Retinal pigment epithelial cell (primary cell): ENCODE results near the gene NUP50.

Experiments
- DNase-seq: peaks from one replicate; pipeline ENCODE4 v3.0.0-alpha.2; 2010; ENCODE audit warnings: low read depth
- H3K4me3 ChIP-seq: 2 replicates; pipeline ENCODE4 v1.5.1; 2011; ENCODE audit warnings: mild to moderate bottlenecking, low read length, control low read depth, moderate library complexity
- TF ChIP-seq, protein P1 (sequence below): conservative IDR thresholded peaks from 2 replicates; pipeline ENCODE4 v1.5.1; 2011; ENCODE audit warnings: low read depth, low read length, control low read depth, inconsistent platforms

NUP50 gene

DNA sequence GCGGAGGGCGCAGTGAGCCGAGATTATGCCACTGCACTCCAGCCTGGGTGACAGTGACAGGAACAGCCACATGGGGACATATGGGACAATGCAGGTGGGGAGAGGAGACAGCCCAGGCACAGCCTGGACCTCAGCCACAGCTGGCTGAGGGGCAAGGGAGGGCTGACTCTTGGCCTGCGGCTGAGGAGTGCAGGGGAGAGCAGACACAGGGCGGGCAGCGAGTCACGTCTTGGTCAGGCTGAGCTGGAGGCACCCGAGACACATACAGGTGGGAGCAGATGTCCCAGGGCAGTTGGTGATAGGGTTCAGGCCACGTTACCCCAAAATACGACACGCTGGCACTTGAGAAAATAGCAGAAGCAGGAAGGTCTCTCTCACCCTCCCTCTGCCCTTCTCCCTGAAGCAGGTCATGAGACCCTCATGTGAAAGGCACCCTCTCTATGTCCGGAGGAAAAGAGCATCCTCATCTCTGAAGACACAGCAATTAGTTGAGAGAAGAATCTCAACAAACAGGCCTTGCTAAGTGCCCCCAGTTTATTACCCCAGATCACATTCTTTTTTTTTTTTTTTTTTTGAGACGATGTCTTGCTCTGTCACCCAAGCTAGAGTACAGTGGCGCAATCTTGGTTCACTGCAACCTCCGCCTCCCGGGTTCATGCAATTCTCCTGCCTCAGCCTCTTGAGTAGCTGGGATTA, 66.4 kb downstream of the NUP50 start:
- no peak overlapping the region for H3K4me3 ChIP-seq
- TF ChIP-seq, protein P1, sequence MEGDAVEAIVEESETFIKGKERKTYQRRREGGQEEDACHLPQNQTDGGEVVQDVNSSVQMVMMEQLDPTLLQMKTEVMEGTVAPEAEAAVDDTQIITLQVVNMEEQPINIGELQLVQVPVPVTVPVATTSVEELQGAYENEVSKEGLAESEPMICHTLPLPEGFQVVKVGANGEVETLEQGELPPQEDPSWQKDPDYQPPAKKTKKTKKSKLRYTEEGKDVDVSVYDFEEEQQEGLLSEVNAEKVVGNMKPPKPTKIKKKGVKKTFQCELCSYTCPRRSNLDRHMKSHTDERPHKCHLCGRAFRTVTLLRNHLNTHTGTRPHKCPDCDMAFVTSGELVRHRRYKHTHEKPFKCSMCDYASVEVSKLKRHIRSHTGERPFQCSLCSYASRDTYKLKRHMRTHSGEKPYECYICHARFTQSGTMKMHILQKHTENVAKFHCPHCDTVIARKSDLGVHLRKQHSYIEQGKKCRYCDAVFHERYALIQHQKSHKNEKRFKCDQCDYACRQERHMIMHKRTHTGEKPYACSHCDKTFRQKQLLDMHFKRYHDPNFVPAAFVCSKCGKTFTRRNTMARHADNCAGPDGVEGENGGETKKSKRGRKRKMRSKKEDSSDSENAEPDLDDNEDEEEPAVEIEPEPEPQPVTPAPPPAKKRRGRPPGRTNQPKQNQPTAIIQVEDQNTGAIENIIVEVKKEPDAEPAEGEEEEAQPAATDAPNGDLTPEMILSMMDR = no peak
- no peak for DNase-seq

DNA sequence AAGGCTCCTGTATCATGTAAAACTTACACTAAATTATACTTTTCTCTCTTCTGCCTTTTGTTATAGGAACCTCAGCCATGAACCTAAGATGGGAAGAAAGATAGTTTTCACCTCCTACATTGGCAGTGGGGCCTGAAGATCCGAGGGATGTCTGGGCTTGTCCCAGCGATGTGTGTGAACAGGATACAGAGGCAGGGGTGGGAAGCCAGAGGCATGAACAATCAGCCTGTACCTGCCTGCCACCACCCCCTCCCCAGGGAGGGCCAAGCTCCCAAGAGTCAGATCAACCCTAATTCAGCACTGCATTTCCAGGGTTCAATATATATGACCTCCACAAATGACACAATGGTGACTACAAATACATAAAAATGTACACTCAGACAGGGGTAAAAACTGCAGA, 67.6 kb downstream of the NUP50 start:
- H3K4me3 ChIP-seq = no peak overlapping the region
- TF ChIP-seq, protein P1 = no peak
- no peak for DNase-seq

DNA sequence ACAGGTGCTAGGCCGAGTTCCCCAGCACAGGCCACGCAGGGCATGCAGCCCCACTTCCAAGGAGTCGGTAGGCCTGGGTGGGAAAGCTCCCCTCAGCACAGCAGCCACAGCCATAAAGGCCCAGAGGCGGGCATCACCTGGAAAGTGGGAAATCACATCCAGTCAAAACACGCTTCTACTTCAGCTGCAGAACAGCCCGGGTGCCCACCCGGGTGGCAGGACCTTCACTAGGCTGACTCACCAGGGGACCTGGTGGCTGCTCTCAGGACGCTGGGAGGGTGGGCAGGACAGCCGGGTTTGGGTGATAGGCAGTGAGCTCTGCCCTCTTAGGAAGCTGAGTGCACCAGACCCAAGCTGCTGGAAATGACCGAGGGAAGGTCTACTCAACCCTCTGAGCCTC, 69.7 kb downstream of the NUP50 start:
- TF ChIP-seq, protein P1 = no peak

DNA sequence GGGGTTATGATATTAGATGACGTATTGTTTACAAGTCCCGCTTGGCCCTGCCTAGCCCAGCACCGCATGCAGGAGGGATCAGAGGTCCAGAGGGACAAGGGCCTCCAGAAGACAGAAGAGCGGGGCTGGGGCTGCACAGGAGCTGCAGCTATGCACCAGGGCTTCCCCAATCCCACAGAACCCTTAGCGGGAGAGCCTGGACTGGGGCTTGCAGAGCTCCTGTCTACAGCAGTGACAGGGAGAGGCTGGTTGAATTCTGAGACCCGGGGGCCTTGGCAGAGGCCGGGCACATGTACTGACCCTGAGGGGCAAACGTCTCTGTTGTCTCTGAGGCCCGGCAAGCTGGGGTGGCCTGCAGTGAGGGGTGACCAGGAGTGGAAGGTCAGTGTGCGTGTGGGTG, 70.1 kb downstream of the NUP50 start:
- no peak overlapping the region for H3K4me3 ChIP-seq
- no peak for DNase-seq
- TF ChIP-seq, protein P1 = no peak

More for the DNA sequence above, 69.7 kb downstream of the NUP50 start:
- H3K4me3 ChIP-seq = no peak overlapping the region
- no peak for DNase-seq

DNA sequence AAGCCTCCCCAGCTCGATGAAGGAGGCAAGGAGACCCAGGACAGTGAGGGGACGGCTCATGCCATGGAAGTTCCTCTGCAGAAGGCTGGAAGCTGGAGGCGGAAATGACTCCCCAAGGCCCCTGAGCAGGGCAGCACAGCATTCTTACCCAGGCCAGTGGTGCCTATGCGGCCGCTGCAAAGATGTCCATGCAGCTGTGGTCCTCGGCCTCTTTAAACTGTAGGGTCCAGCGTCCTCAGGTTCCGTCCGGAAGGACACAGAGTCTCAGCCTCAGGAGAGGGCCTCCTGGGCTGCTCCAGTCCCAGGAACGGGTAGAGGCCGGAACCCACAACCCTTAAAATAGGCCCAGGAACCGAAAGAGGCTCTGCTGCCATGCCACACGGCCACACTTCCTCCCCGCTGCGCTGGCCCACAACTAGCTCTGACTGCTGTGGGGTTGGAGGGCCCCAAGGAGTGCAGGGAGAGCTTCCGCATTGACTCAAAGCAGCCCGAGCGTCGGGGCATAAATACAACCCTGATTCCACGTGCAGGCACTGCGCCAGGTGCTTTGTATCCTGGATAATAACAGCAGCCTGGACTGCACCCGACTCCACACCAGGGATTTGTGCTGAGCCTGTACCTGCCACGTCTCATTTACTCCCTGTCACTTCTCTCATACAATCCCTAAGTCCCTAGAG, 71.5 kb downstream of the NUP50 start:
- DNase-seq = no peak
- TF ChIP-seq, protein P1 = no peak
- no peak overlapping the region for H3K4me3 ChIP-seq

DNA sequence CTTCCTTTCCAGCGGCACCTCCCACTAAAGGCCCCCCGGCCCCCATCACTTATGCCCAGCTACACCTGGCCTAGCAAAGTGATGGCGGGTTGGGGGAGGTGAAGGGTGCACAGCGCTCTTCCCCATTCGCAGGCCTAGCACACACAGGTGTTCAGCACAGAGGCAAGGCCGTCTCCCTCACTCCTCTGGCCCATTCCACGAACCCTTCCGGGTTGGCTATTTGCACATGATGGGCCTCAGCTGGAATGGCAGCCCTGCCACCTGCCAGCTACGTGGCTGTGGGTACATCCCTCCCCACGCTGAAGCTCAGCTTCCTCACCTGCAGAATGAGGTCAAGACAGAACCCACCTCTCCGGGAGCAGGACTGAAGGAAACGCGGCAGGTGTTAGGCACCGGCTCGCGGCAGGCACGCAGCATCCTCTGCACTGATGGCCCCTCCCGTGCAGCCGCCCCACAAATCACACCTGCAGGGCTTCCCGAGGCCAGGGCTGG, 72.2 kb downstream of the NUP50 start:
- DNase-seq = no peak
- TF ChIP-seq, protein P1 = no peak
- H3K4me3 ChIP-seq = no peak overlapping the region
